Measurements from ENCODE around the gene RINL. TPM values are rescaled to one million over a fixed set of nuclear protein-coding genes. Genes with fewer than 3 reads are reported as not detected.

RINL gene
- total RNA-seq, 1 donor from 2014 or later = 11.2 TPM

DNA sequence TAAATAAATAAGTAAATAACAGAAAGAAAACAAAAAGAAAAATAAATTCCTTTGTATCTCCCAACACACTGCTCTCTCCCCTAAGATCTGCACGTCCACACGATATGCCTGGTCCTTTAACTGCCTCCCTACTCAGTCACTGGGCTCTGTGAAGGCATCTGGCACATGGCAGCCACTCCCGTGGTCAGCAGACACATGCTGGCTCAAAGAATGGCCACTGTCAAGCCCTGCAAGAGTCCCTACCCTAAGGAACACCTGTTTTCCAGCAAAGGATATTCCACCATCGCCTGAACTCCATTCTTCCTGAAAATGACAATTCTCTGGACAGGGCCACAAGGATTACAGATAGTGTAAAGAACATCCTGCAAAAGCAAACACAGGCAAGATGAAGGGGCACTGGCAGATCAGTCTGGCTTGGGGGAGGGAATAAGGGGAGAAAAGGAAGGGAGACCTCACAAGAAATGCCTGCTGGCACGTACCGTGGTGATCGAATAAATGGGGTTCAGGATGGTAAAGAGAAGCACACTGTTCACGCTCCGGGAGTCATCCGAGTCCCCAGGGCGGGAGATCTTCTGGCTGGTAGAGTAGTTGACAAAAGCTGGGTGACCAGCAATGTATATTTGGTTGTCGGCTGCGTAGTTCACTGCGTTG is 32.6 kb downstream of the RINL start:
- H3K4me3 ChIP-seq (ENCODE audit: low read depth, low read length) = no peak overlapping the region
- TF ChIP-seq CTCF (conservative IDR thresholded peaks at IDR 0.05; ENCODE audit: low read depth, low read length) = no peak
- DNase-seq (ENCODE audit: low read depth) = no peak

GRCh38 chr19:38844093-38844686 is 33.9 kb downstream of the RINL start:
- H3K4me3 ChIP-seq (ENCODE audit: low read depth, low read length) = no peak overlapping the region
- no peak for DNase-seq (ENCODE audit: low read depth)
- no peak for TF ChIP-seq CTCF (conservative IDR thresholded peaks at IDR 0.05; ENCODE audit: low read depth, low read length)

DNA sequence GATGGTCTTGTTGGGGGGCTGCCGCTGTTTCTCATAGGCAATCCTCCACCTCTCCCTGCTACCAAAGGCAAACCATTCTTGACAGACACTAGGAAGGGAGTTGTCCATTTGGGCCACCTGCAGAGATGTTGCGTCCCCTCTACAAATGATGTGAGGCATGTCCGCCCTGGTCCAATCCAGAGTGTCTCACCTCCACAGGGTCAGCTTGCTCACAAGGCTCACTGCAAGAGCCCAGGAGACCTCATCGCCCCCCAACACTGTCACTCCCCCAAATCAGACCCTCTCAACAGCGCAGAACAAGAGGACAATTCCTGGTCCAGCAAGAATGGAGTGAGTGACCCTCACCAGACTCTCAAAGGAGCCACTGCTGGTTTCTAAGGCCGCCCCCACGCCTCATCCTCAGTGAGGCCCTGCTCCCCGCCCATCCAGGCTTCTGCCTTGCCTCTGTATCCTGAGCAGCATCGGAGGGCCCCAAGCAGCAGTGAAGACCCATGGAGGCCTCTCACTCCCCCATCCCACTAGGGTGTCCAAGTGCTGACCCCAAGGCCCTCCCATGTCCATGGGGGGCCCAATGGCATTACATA is 34.8 kb downstream of the RINL start:
- DNase-seq (ENCODE audit: low read depth) = no peak
- no peak for TF ChIP-seq CTCF (conservative IDR thresholded peaks at IDR 0.05; ENCODE audit: low read depth, low read length)
- no peak overlapping the region for H3K4me3 ChIP-seq (ENCODE audit: low read depth, low read length)

GRCh38 chr19:38842439-38843174 is 35.5 kb downstream of the RINL start:
- DNase-seq (ENCODE audit: low read depth) = no peak
- no peak overlapping the region for H3K4me3 ChIP-seq (ENCODE audit: low read depth, low read length)
- TF ChIP-seq CTCF (conservative IDR thresholded peaks at IDR 0.05; ENCODE audit: low read depth, low read length) = no peak

GRCh38 chr19:38841787-38842438 is 36.2 kb downstream of the RINL start:
- no peak for DNase-seq (ENCODE audit: low read depth)
- no peak for TF ChIP-seq CTCF (conservative IDR thresholded peaks at IDR 0.05; ENCODE audit: low read depth, low read length)
- H3K4me3 ChIP-seq (ENCODE audit: low read depth, low read length) = no peak overlapping the region

DNA sequence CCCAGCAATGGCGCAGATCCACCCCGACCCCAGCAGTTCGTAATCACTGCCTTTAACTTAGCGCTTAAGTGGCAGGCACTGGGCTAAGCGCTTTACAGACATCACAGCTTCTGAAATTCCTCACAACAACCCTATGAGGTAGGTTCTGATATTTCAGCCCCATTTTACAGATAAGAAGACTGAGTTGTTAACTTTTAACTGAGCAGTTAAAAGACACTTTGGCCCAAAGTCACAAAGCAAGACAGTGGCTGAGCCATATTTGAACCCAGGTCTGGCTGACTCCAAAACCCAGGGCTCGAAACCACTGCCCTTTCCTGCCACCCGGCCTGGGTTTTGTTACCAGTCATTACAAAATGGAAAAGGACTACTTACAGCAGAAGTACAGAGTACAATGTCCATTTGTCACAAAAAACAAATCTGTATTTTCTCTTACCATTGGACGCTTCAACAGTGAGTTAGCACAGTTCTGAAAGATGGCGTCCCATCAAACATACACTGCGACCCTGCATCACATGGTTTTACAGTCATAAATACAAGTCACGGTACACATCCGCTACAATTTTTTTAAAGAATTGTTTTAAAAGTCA is 36.8 kb downstream of the RINL start:
- TF ChIP-seq CTCF (conservative IDR thresholded peaks at IDR 0.05; ENCODE audit: low read depth, low read length) = no peak
- no peak for DNase-seq (ENCODE audit: low read depth)
- H3K4me3 ChIP-seq (ENCODE audit: low read depth, low read length) = no peak overlapping the region

Data from epithelial cell of proximal tubule (primary cell).